ENCODE data around the gene SLC49A3. TPM values are rescaled to one million over a fixed set of nuclear protein-coding genes. Genes with fewer than 3 reads are reported as not detected.
A peak's percentile ranks its signal among the peaks of the same experiment; 100 is the strongest.
"Not testable (repeated sequence)": the region's sequence is repeated elsewhere in the genome, so short reads cannot be mapped to it uniquely, and the experiment has no call there.

The SLC49A3 gene
- total RNA-seq, 1 experiment from 2014 or later: 5.5 TPM

- POLR2A ChIA-PET; H2AFZ ChIP-seq (ENCODE audit: low read depth, low read length, poor library complexity, severe bottlenecking); intact Hi-C loops (cut with micrococcal nuclease); H3K4me1 ChIP-seq (ENCODE audit: control insufficient read depth in 1 of 2, insufficient read depth in 2 of 2, low read length in 2 of 2); BruUV-seq (replicated peaks); H3K9me2 ChIP-seq (ENCODE audit: insufficient read depth); H3K36me3 ChIP-seq (ENCODE audit: control insufficient read depth in 1 of 2, insufficient read depth in 2 of 2, low read length in 2 of 2); H3K9me3 ChIP-seq (ENCODE audit: control insufficient read depth in 1 of 2, insufficient read depth in 1 of 2, low read depth in 1 of 2, low read length in 2 of 2); H4K20me1 ChIP-seq (ENCODE audit: insufficient read depth); CTCF ChIA-PET; H3K27me3 ChIP-seq (ENCODE audit: insufficient read depth, low read length); DNase-seq (ENCODE audit: low read depth, low spot score); RAD21 ChIA-PET (ENCODE audit: low non-redundant PET in 1 of 2, low total read pairs in 2 of 2, uncharacterized antibody in 2 of 2, unreplicated experiment in 2 of 2); ATAC-seq: not testable (repeated sequence)
- Histone ChIP-seq H3K4me3 (replicated peaks in 1 of 2; ENCODE audit: low read depth in 1 of 2, low read length in 2 of 2) (peak overlapping the region; percentile 88 to 93), H3K27ac (ENCODE audit: low read depth, low read length) (peak overlapping the region; percentile 98), H3K9ac (ENCODE audit: low read length) (peak overlapping the region; percentile 99), H3K4me2 (ENCODE audit: low read length) (peak overlapping the region; percentile 85), H3K79me2 (ENCODE audit: insufficient read depth, low read length) (peaks cover 48% of the 10 kb centered on the region)
- TF ChIP-seq ZFX (IDR thresholded peaks at IDR 0.05): peak; percentile 52; the same call in 1 of the 2 replicates
Observed at GRCh38 chr4:706083-706633, 17.2 kb upstream of the SLC49A3 start.

DNA sequence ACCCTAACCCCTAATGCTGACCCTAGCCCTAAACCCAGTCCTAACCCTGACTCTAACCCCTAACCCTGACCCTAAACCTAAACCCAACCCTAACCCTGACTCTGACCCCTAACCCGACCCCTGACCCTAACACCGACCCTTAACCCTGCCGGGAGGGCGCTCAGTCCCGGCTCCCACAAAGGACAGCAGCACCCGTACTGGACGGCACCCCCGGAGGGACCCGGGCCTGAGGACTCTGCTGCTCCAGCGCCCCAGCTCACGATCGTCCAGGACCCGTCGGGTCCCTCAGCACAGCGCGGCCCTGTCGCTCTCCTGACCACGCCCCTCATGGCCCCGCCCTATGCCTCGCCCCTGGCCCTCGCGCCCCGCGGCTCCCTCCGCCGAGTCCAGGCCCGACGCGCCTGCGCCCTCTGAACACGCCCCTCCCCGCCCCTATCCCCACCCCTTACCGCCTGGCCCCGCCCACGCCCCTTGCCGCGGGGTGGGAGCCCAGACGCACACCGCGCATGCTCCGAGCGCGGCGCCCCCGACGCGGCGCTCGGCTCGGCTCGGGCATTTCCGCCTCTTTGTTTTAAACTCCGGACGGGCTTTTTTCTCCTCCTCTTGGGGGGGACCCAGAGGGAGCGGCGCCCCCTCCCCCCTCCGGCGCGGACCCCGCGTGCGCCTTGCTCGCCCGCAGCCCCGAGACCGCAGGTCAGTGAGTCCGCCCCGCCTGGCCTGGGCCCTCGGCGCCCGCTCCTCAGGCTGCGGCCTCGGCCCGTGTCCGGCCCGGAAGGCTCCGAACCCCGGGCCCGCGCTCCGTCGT lies 16.5 kb upstream of the SLC49A3 start, which contains the start of gene PCGF3:
TSS of gene PCGF3 (plus strand) at position 555 of the 805 bp plus-strand sequence. CDS start 27,849 bp downstream, outside the sequence.
- Histone ChIP-seq H3K9ac (ENCODE audit: low read length) (peak within 1 kb of the TSS; percentile 99), H3K4me3 (replicated peaks in 1 of 2; ENCODE audit: low read depth in 1 of 2, low read length in 2 of 2) (peak within 1 kb of the TSS; percentile 88 to 93), H2AFZ (ENCODE audit: low read depth, low read length, poor library complexity, severe bottlenecking) (peak within 1 kb of the TSS; percentile 61), H4K20me1 (ENCODE audit: insufficient read depth) (no peaks in the 10 kb centered on the region), H3K79me2 (ENCODE audit: insufficient read depth, low read length) (peaks cover 42% of the 10 kb centered on the region), H3K27ac (ENCODE audit: low read depth, low read length) (peak within 1 kb of the TSS; percentile 98), H3K9me3 (ENCODE audit: control insufficient read depth in 1 of 2, insufficient read depth in 1 of 2, low read depth in 1 of 2, low read length in 2 of 2) (no peaks in the 10 kb centered on the region), H3K9me2 (ENCODE audit: insufficient read depth) (no peaks in the 10 kb centered on the region), H3K4me1 (ENCODE audit: control insufficient read depth in 1 of 2, insufficient read depth in 2 of 2, low read length in 2 of 2) (peaks cover 3 to 9% of the 10 kb centered on the region in 2 experiments; a peak in 3 of 4 replicates), H3K4me2 (ENCODE audit: low read length) (peak within 1 kb of the TSS; percentile 85), H3K27me3 (ENCODE audit: insufficient read depth, low read length) (no peaks in the 10 kb centered on the region), H3K36me3 (ENCODE audit: control insufficient read depth in 1 of 2, insufficient read depth in 2 of 2, low read length in 2 of 2) (no peaks in the 10 kb centered on the region)
- ChIA-PET RAD21 (ENCODE audit: low non-redundant PET in 1 of 2, low total read pairs in 2 of 2, uncharacterized antibody in 2 of 2, unreplicated experiment in 2 of 2) (no interaction called here), CTCF (no interaction called here), POLR2A (no interaction called here)
- DNase-seq (ENCODE audit: low read depth, low spot score) (peak; percentile 85), ATAC-seq (peak; percentile 97)
- no TSS peak for BruUV-seq (replicated peaks)
- intact Hi-C loops (cut with micrococcal nuclease): no loop called here
- peak; percentile 64; the same call in 1 of the 2 replicates for TF ChIP-seq EGR1 (IDR thresholded peaks at IDR 0.05; ENCODE audit: low read depth)
- no peak for TF ChIP-seq FOSL1 (IDR thresholded peaks at IDR 0.05; ENCODE audit: low read depth)
- no peak for TF ChIP-seq ZNF274 (IDR thresholded peaks at IDR 0.05; ENCODE audit: low read depth, low read length)
- no peak for TF ChIP-seq CTCF (IDR thresholded peaks at IDR 0.05 in 2 of 3, conservative IDR thresholded peaks at IDR 0.05 in 1 of 3; ENCODE audit: borderline replicate concordance in 1 of 3, insufficient read depth in 1 of 3, low read depth in 2 of 3, low read length in 2 of 3)
- TF ChIP-seq RAD21 (IDR thresholded peaks at IDR 0.05; ENCODE audit: low read depth): no peak
- TF ChIP-seq POLR2A (IDR thresholded peaks at IDR 0.05; ENCODE audit: borderline replicate concordance, extremely low read depth, insufficient read depth, insufficient read length): peak; percentile 48
- TF ChIP-seq, protein P1, sequence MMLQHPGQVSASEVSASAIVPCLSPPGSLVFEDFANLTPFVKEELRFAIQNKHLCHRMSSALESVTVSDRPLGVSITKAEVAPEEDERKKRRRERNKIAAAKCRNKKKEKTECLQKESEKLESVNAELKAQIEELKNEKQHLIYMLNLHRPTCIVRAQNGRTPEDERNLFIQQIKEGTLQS (IDR thresholded peaks at IDR 0.05): no peak
- TF ChIP-seq, protein P2, sequence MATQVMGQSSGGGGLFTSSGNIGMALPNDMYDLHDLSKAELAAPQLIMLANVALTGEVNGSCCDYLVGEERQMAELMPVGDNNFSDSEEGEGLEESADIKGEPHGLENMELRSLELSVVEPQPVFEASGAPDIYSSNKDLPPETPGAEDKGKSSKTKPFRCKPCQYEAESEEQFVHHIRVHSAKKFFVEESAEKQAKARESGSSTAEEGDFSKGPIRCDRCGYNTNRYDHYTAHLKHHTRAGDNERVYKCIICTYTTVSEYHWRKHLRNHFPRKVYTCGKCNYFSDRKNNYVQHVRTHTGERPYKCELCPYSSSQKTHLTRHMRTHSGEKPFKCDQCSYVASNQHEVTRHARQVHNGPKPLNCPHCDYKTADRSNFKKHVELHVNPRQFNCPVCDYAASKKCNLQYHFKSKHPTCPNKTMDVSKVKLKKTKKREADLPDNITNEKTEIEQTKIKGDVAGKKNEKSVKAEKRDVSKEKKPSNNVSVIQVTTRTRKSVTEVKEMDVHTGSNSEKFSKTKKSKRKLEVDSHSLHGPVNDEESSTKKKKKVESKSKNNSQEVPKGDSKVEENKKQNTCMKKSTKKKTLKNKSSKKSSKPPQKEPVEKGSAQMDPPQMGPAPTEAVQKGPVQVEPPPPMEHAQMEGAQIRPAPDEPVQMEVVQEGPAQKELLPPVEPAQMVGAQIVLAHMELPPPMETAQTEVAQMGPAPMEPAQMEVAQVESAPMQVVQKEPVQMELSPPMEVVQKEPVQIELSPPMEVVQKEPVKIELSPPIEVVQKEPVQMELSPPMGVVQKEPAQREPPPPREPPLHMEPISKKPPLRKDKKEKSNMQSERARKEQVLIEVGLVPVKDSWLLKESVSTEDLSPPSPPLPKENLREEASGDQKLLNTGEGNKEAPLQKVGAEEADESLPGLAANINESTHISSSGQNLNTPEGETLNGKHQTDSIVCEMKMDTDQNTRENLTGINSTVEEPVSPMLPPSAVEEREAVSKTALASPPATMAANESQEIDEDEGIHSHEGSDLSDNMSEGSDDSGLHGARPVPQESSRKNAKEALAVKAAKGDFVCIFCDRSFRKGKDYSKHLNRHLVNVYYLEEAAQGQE (IDR thresholded peaks at IDR 0.05; ENCODE audit: low read depth): no peak
- no peak for TF ChIP-seq EZH2phosphoT487 (IDR thresholded peaks at IDR 0.05; ENCODE audit: borderline replicate concordance)

Data from HCT116 (cell line).